ENCODE results near the gene COPS7B.

- TF ChIP-seq CTCF (conservative IDR thresholded peaks at IDR 0.05), result peak; percentile 11; the same call in 1 of the 2 replicates
- TF ChIP-seq EZH2 (IDR thresholded peaks at IDR 0.05; ENCODE audit: low read depth), result no peak
Measured at GRCh38 chr2:231786917-231787292, 660 bp downstream of the COPS7B start.

Data from PC-9 (cell line).